HG02870 (cell line): ENCODE results near the gene UNC13B.
"Not testable (repeated sequence)": the region's sequence is repeated elsewhere in the genome, so short reads cannot be mapped to it uniquely, and the experiment has no call there.

Source experiments
- ATAC-seq: cut with Tn5 transposase; IDR thresholded peaks from one replicate; pipeline ENCODE4 v1.9.1; 2021; ENCODE audit warnings: mild to moderate bottlenecking, moderate library complexity; ENCODE audit not compliant: unreplicated experiment

The UNC13B gene

GRCh38 chr9:35162605-35163315 is 951 bp downstream of the UNC13B start:
- no peak for ATAC-seq

- ATAC-seq, result no peak
Measured at GRCh38 chr9:35163413-35163812, 1.6 kb downstream of the UNC13B start.

GRCh38 chr9:35164711-35165110 is 2.9 kb downstream of the UNC13B start:
- ATAC-seq, result no peak

GRCh38 chr9:35167429-35167828 is 5.6 kb downstream of the UNC13B start:
- ATAC-seq, result not testable (repeated sequence)

- ATAC-seq, result no peak
Measured at GRCh38 chr9:35168963-35169362, 7.2 kb downstream of the UNC13B start.

- no peak for ATAC-seq
Measured at GRCh38 chr9:35172878-35173277, 11.1 kb downstream of the UNC13B start.

GRCh38 chr9:35177520-35177919 is 15.7 kb downstream of the UNC13B start:
- ATAC-seq, result no peak

GRCh38 chr9:35179347-35180280 is 17.8 kb downstream of the UNC13B start:
- ATAC-seq, result no peak

GRCh38 chr9:35180801-35181200 is 19.0 kb downstream of the UNC13B start:
- ATAC-seq, result no peak

- ATAC-seq, result not testable (repeated sequence)
Measured at GRCh38 chr9:35182401-35182800, 20.6 kb downstream of the UNC13B start.

- ATAC-seq, result not testable (repeated sequence)
Measured at GRCh38 chr9:35182996-35183754, 21.4 kb downstream of the UNC13B start.

GRCh38 chr9:35183755-35184480 is 22.1 kb downstream of the UNC13B start:
- ATAC-seq, result not testable (repeated sequence)

GRCh38 chr9:35186524-35186923 is 24.7 kb downstream of the UNC13B start:
- ATAC-seq, result no peak

GRCh38 chr9:35190203-35190602 is 28.4 kb downstream of the UNC13B start:
- ATAC-seq, result no peak

GRCh38 chr9:35191105-35191504 is 29.3 kb downstream of the UNC13B start:
- ATAC-seq, result no peak

GRCh38 chr9:35193762-35194161 is 32.0 kb downstream of the UNC13B start:
- ATAC-seq, result no peak

GRCh38 chr9:35195683-35196082 is 33.9 kb downstream of the UNC13B start:
- ATAC-seq, result no peak

GRCh38 chr9:35198191-35198590 is 36.4 kb downstream of the UNC13B start:
- ATAC-seq, result no peak

- ATAC-seq, result no peak
Measured at GRCh38 chr9:35203528-35203927, 41.7 kb downstream of the UNC13B start.

- no peak for ATAC-seq
Measured at GRCh38 chr9:35205340-35205739, 43.5 kb downstream of the UNC13B start.

GRCh38 chr9:35211854-35212253 is 50.0 kb downstream of the UNC13B start:
- ATAC-seq, result no peak
